DMS114 treated with DMSO at 0.1 percent for 48 hours (cell line): ENCODE results near the gene PLA2G4F.

Experiments used
- DNase-seq: peaks from one replicate; lab custom pipeline; 2025; ENCODE audit not compliant: unreplicated experiment; lab: John Stamatoyannopoulos, UW

Gene PLA2G4F

DNA sequence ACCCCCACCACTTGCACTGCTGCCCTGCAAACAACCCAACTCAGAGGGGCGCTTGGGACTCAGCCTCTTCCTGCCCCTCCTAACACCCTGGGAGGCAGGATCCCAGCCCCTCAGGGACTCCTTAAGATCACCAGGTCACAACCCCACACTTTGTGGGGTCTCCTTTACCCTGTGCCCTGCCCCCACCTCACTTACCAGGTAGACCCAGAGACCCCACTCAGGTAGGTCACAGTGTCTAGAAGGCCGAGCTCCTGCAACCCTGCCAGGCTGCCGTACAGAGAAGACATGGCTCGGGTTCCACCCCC is 9.1 kb downstream of the PLA2G4F start:
- DNase-seq: no peak

DNA sequence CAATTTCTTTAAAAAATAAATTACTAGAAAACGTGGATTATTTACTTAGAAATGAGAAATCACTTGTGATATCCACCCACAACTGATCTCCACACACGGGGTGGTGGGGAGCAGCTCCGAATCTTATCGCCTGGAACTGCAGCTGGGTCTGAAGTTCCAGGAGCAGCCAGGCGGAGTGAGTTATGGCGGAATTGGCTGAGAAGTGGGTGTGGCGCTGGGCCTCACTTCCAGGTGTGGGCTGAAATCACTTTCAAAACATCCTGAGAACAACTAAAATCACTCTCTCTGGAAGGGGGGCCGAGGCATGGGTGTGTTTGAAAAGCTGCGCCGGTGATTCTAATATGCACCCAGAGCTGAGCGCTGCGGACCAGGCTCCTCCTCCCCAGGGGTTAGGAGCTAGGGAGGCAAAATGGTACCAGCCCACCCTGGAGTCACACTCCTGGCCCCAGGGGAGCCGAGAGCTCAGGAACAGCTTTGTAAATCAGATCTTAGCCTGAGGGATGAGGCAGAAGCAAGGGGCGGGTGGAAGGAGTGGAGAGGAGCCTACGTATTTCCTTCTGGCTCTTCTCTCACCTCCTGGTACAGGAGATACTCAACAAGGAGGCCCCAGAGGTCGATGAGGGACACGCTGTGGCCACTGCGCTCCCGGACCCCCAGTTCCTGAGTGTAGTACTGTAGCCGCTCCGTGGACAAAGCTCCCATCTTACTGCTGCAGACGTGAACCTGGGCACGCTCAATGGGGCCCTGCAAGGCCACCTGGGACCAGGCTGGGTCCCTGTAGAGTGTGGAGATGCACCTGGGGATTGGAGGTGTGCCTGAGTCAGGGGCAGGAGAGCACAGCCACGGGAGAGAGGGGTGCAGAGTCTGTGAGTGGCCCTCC is 9.6 kb downstream of the PLA2G4F start:
- DNase-seq: no peak

GRCh38 chr15:42145546-42146455 is 10.6 kb downstream of the PLA2G4F start:
- DNase-seq: no peak

DNA sequence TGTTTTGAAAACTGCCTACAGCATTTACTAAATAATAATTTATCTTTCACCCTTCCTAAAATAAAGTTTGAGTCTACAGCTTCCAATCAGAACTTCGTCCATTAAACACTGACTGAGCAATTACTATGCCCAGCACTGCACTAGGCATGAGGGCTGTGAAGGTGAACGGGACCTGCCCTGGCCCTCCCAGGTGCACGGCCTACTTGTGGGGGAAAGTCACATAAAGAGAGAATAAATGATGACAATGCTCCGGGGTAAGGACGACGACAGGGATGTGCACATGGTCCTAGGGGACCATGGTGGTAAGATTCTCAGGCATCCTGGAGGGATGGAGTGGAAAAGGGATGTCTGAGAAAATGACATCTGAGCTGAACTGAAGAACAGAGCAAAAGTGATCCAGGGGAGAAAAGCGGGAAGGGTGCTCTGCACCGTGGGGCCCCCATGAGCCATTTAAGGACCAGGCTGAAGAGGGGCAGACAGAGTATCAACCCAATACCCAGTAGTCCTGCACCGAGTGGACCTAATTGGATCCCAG is 11.5 kb downstream of the PLA2G4F start:
- no peak for DNase-seq

DNA sequence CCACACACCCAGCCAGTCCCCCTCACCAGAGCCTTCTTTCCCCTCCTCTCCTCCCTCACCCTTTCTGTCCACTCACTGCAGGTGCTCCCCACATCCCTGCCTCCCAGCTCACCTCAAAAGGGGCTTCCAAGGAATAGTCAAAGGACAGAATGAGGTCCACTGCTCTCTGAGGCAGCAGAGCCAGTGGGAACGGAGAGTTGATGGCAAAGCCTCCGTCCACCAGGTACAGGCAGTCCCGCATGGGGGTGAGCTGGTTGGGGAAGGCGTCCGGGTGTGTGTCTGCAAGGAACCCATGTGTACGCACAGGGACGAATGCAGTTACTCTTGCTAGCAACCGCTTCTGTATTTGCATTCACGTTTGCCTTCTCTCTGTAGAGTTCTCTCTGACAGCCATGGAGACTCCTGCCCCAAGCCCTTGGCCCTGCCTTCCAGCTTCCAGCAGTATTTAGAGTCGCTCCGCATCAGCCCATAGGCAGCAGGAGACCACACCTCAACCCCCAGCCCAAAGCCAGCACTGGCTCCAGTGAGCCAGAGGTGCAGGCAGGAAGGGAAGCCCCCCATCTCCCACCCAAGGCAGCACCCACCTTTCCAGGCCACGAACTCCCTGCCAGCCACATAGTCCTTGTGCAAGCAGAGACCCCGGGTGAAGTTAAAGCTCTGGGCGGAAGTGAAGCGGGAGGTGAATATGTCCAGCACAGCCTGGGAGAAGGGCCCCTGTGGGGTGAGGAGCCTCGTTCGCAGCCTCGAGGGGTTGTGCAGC is 12.4 kb downstream of the PLA2G4F start:
- DNase-seq: no peak

GRCh38 chr15:42143356-42143755 is 13.1 kb downstream of the PLA2G4F start:
- no peak for DNase-seq

- no peak for DNase-seq
Measured at GRCh38 chr15:42141795-42142667, 14.4 kb downstream of the PLA2G4F start.

GRCh38 chr15:42141246-42141645 is 15.2 kb downstream of the PLA2G4F start:
- DNase-seq: no peak

DNA sequence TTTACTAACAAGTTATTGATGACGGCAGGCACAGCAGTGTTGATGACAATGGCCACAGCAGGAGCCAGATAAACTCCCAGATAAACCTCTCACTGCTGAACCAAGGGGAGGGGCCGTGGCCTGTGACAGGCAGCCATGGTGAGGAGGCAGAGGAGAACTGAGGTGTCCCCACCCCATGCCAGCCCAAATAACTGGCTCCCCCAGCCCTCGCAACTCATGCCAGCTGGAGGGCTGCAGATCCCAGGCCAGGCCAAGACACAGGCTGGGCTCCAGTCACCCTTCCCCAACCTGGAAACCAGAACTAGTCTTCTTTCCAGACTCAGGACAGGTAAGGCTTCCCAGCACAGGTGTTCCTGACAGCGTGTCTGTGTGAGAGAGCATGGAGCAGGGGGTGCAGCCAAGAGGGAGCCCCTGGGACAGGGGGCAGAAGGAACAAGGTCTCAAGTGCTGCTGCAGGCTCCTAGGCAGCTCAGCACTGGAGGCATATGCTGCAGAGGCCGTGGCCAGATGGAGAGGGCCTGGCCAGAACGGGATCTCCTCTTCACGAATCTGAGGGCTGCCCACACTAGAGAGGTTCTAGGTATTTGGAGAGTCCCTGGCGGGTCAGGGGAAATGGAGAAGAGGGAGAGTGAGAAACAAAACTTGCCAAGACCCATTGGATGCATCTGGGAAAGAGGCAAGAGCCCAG is 15.9 kb downstream of the PLA2G4F start:
- DNase-seq: no peak

GRCh38 chr15:42139596-42139995 is 16.8 kb downstream of the PLA2G4F start:
- no peak for DNase-seq

GRCh38 chr15:42138968-42139386 is 17.5 kb downstream of the PLA2G4F start:
- DNase-seq: no peak

- no peak for DNase-seq
Measured at GRCh38 chr15:42138411-42138810, 18.0 kb downstream of the PLA2G4F start.

DNA sequence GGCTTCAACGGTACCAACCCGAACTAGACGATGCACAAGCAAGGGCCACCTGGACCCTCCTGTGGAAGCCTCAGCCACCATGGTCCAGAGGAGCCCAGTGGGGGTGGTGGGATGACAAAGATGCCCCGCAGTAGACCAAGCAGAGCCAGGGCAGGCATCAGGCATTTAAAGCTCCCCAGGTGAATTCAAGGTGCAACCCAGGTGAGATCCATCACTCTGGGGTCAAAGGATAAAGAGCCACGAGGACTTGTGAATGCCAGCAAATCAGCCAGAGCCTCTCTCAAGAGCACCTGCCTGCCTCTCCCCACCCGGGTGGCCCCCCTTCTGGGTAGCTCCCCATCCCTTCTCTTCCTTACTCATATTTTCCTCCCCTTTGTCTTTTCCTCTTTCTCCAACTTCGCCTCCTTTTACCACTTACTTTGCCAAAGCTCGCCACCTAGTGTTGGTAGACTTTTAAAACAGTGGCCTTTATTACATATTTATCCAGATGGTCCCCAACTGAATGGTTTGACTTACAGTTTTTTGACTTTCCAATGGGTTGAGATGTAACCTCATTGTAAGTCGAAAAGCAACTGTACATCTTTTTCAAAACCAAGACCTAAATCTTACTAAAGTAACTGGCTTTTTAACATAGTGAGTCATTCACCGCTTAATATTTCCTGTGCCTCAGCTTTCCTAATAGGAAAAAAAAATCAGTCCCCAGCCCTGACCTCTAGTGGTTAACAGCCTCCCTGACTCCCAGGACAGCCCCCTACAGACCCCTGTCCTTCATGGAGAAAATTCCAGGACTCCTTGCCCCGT is 18.8 kb downstream of the PLA2G4F start:
- peak; percentile 67 for DNase-seq

DNA sequence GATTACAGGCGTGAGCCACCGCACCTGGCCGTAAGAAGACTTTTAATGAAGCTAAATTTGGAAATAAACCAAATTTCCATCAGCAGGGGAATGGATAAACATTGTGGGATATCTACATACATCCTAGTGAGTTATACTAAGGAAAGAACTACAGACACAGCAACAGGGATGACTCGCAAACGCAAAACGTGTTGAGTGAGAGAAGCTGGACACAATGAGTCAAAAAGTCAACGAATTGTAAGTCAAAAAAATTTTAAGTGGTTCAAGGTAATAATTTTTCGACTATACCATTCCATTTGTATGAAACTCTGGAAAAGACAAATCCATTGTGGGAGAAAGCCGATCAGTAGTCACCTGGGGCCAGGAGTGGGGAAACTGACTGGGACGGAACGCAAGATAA is 19.9 kb downstream of the PLA2G4F start:
- no peak for DNase-seq

GRCh38 chr15:42135351-42135750 is 21.1 kb downstream of the PLA2G4F start:
- DNase-seq: no peak

DNA sequence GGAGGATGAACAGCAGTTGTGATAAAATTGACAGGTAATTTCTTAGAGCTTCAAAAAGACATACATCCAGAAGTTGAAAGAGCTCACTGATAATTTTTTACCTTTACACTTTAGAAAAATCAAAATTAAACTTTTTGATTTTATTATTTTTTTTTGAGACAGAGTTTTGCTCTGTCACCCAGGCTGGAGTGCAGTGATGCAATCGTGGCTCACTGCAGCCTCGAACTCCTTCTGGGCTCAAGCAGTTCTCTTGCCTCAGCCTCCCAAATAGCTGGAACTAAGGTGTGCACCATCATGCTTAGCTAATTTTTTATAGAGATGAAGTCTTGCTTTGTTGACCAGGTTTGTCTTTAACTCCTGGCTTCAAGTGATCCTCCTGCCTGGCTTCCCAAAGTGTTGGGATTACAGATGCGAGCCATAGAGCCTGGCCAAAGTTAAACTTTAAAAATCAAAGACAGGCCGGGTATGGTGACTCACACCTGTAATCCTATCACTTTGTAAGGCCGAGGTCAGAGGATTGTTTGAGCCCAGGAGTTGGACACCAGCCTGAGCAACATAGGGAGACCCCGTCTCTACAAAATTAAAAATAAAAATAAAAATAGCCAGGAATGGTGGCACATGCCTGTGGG is 21.7 kb downstream of the PLA2G4F start:
- no peak for DNase-seq

GRCh38 chr15:42133886-42134502 is 22.4 kb downstream of the PLA2G4F start:
- DNase-seq: peak; percentile 20

DNA sequence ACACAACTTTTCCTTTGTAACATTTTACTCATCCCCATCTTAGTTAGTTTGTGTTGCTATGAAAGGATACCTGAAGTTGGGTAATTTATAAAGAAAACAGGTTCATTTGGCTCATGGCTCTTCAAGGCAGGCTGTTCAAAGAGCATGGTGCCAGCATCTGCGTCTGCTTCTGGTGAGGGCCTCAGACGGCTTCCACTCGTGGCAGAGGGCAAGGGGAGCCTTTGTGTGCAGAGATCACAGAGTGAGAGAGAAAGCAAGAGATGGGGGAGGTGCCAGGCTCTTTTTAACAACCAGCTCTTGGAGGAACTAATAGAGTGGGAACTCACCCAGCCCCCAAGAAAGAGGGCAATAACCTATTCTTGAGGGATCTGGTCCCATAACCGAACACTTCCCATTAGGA is 23.1 kb downstream of the PLA2G4F start:
- DNase-seq: no peak
